B cell (primary cell): Measurements from ENCODE around the gene PHEX.

Experiments
- EZH2 ChIP-seq: IDR thresholded peaks from 2 replicates; pipeline ENCODE4 v1.6.1; 2012; ENCODE audit warnings: borderline replicate concordance, low read depth, mild to moderate bottlenecking, moderate library complexity, low read length; ENCODE audit not compliant: insufficient read depth, poor library complexity, severe bottlenecking
- TF ChIP-seq, protein P1 (sequence below): fragments of 200-600 bp; IDR thresholded peaks from one replicate; pipeline ENCODE4 v1.8.0; 2022; ENCODE audit warnings: antibody characterized with exemption, mild to moderate bottlenecking

DNA sequence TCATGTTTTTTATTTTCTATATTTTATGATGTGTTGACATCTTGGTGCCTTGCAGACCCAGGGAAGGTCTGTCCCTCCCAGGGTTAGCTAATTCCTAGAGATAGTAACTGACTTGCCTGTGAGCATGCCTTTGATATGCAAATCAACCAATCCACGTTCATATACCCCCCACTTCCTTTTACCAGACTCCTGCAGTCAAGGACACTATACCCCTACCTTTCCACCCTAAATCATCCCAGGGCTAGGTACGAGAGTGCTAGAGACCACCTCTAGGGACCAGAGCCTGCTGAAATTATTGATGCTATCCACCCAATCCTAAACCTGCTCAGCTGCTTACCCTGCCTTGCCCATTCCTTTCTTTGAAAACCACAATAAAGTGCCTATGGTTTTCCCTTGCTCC lies 7.5 kb upstream of the PHEX start:
- TF ChIP-seq, protein P1, sequence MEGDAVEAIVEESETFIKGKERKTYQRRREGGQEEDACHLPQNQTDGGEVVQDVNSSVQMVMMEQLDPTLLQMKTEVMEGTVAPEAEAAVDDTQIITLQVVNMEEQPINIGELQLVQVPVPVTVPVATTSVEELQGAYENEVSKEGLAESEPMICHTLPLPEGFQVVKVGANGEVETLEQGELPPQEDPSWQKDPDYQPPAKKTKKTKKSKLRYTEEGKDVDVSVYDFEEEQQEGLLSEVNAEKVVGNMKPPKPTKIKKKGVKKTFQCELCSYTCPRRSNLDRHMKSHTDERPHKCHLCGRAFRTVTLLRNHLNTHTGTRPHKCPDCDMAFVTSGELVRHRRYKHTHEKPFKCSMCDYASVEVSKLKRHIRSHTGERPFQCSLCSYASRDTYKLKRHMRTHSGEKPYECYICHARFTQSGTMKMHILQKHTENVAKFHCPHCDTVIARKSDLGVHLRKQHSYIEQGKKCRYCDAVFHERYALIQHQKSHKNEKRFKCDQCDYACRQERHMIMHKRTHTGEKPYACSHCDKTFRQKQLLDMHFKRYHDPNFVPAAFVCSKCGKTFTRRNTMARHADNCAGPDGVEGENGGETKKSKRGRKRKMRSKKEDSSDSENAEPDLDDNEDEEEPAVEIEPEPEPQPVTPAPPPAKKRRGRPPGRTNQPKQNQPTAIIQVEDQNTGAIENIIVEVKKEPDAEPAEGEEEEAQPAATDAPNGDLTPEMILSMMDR, result no peak
- TF ChIP-seq EZH2, result no peak
